Activated CD4-positive, alpha-beta T cell treated with anti-CD3 and anti-CD28 coated beads, Interleukin-10, Interleukin-2, amounts not matched to agents 100 ng/mL and 50 ng/mL, durations not matched to agents 16 hours and 8 hours (primary cell): Measurements from ENCODE around the gene HACD2.
"Not testable (repeated sequence)": the region's sequence is repeated elsewhere in the genome, so short reads cannot be mapped to it uniquely, and the experiment has no call there.

Experiments used
- DNase-seq: peaks from one replicate; pipeline ENCODE4 v3.0.0-alpha.2; 2020

Gene HACD2

DNA sequence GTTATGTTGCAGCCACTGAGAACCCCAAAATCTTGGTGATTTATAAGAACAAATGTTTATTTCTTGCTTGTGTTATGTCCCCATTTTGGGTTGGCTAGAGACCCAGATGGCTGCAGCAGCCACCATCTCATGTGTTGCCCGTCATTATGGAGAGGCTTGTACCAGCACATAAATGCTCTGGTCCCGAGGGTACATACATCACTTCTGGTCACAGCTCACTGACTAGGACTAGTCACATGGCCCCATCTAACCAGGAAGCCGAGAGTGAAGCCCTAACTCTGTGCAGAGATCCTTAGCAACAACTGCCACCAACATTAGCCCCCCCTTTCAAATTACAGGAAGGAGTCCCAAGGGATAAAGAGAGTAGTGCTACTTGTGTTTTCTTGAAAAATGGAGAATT, 25.5 kb upstream of the HACD2 start:
- no peak for DNase-seq

DNA sequence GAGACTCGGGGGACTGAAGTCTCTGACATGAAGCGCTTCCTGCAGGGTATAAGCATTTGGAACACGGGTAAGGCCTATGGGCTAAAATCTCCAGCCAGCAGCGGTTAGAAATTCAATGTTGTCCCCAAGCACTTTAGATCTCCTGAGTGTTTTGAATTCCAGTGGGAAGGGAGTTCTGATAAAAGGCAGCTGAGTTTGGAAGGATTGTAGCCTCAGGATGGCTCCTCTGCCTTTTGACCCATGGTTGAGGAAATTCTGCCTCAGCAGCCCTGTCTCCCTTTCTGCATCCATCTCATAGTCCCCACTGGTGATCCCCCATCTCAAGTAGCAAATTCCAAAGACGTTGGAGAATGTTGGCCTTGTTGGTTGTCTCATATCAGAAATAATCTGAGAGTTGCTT, 24.2 kb upstream of the HACD2 start:
- DNase-seq = no peak

- DNase-seq = no peak
Measured at GRCh38 chr3:123608263-123608937, 23.5 kb upstream of the HACD2 start.

DNA sequence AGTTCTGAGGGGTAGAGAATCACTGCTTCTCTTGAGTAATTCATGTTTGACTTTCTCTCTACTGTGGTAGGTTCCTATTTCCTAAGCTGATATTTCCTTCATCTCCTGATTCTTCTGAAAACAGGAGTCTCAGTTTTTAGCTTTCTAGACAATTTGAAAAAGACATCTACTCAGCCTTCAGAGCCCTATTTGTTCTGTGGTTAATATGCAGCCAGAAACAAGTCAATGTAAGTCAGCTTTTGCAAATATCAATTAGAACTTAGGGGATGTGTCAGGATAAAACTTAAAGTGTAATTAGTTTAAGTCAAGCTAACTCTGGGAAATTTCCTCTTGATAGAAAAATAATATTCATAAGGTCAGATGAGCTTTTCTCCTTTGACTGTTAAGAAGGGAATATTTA, 21.7 kb upstream of the HACD2 start:
- no peak for DNase-seq

- peak; percentile 24 for DNase-seq
Measured at GRCh38 chr3:123605789-123606234, 21.0 kb upstream of the HACD2 start.

- not testable (repeated sequence) for DNase-seq
Measured at GRCh38 chr3:123603153-123603552, 18.3 kb upstream of the HACD2 start.

GRCh38 chr3:123602325-123602724, 17.5 kb upstream of the HACD2 start:
- no peak for DNase-seq

- not testable (repeated sequence) for DNase-seq
Measured at GRCh38 chr3:123600863-123601262, 16.0 kb upstream of the HACD2 start.

DNA sequence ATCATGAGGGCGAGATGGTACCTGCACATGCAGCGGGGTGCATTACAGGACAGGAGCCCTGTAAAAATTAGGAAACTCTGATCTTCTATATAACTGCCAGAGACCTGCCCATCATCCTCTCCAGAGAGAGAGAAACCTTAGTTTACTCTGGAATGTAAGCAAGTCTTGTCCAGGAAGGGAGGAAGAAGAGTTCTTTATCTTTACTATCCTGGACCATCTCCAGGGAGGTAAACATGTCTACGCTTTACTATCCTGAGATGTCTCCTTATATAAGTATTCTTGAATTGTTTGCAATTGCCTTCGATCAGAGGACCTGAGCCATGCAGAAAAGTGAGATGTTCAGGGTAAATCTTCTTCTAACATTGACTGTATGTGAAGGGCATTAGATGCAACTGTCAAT, 12.7 kb upstream of the HACD2 start:
- DNase-seq = no peak

DNA sequence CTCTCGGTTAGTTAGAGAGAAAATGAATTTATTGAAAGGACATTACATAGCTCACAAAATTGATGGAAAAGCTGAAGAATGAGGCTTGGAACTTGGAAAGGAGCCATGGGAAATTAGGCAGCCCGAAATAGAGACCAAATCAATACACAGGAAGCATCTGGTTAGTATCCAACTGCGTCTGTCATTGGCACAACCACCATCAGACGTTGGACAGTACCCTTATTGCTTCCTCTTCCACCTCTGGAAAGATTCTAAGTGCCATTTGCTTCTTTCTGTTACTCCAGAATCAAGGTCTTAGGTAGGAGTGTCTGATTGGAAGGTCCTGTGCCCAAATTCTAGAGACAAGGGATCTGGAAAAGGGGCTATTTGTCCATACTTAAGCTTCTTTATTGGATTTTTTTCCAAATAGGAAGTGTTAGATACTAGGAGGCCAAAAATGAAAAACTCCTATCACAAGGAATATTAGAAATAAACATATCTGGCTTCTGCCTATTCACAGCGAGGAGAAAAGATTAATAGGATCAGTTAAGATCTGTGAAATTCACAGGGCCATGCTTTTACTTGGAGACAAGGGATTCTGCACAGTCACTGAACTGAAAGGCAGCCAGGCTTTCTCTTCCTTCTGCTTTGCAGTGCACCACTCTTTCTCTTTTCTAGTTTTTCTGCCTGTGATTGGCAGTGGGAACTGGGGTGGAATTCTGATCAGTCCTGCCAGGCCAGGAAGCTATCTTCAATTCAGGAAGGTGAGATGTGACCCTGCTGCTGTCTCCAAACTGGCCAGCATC, 10.7 kb upstream of the HACD2 start:
- no peak for DNase-seq

- no peak for DNase-seq
Measured at GRCh38 chr3:123593381-123593780, 8.5 kb upstream of the HACD2 start.

GRCh38 chr3:123590685-123591450, 6.0 kb upstream of the HACD2 start:
- DNase-seq = no peak

DNA sequence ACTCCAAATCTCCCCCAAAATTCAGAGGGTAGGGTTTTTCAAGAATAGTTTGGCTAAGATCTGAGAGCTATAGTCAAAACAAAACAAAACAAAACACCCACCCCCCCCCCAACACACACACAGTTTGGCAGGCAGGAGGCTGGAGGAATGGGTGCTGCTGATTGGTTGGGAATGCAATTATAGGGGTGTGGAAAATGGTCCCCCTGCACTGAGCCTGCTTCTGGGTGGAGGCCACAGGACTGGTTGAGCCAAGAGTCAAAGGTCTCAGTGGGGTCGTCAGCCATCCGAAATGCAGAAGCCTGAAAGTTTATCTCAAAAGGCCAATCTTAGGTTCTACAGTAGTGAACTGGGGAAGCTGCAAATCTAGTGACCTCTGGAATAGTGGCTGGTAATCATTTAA, 2.5 kb upstream of the HACD2 start:
- DNase-seq = no peak

DNA sequence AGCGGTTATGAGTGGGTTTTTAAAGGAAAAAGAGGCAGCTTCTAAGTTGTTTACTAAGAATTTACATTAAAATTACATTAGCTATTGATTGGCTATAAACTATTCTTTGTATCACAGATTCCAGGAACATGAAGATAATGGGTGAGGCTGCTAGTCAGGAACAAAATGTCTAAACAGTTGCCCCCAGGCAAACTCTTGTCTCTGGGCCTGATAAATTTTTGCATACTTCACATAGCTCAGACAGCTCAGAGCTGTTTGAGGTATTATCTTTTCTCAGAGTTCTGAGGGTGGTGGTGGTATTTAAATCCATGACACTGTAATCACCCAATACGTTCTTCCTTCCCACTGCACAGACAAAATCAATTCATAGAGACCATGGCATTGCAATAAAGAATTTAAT, 2.1 kb upstream of the HACD2 start:
- no peak for DNase-seq

DNA sequence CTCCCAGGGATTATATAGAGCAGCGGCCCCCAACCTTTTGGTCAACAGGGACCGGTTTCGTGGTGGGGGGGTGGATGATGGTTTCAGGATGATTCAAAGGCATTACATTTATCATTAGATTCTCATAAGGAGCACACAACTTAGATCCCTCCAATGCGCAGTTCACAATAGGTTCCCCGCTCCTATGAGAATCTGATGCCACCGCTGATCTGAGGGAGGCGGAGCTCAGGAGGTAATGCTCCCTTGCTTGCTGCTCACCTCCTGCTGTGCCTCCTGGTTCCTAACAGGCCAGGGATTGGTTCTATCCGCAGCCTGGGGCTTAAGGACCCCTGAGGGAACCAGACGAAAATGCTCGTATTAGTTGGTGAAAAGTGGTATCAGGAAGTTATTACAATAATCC, 1.3 kb upstream of the HACD2 start:
- DNase-seq = peak; percentile 74

DNA sequence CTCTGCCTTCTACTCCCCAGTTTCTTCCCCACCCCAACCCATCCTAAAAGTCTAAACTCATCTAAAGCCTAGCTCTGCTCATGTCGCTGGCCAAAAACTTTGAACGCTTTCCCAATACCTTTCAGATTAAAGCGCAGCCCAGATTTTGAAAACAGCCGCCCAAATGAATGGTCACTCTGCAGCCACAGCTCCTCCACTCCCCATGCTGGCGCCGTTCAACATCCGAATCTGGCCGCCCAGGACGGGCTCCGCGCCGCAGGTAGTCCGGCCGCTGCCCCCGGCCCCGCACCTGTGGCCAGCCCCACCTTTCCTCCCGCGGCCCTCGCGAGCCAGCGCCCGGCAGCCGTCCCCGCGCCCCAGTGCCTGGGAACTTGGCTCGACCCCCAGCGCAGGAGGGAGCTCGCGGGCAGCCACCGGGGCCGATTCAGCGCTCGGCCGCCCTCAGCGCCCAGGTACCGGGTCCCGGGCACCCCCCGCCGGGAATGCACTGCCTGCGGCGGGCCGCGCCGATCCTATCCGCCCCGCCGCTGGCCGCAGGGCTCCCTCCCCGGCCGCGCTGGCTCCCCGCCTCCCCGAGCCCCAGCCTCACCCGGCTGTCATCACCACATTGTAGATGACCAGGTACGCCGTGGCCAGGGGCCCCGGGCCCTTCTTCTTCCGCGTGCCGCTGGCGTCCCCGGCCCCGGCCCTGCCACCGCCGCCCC, 417 bp downstream of the HACD2 start:
- DNase-seq = no peak

- no peak for DNase-seq
Measured at GRCh38 chr3:123583561-123583960, 1.3 kb downstream of the HACD2 start.

- DNase-seq = no peak
Measured at GRCh38 chr3:123582315-123582714, 2.5 kb downstream of the HACD2 start.

GRCh38 chr3:123576122-123576521, 8.7 kb downstream of the HACD2 start:
- DNase-seq = no peak

GRCh38 chr3:123571973-123572365, 12.9 kb downstream of the HACD2 start:
- DNase-seq = no peak

- no peak for DNase-seq
Measured at GRCh38 chr3:123571264-123571972, 13.4 kb downstream of the HACD2 start.

GRCh38 chr3:123568875-123569274, 16.0 kb downstream of the HACD2 start:
- DNase-seq = no peak
